Kidney epithelial cell (primary cell): ENCODE data around the gene MRGPRG. TPM values are rescaled to one million over a fixed set of nuclear protein-coding genes. Genes with fewer than 3 reads are reported as not detected.

ENCODE experiments used
- DNase-seq: peaks from one replicate; pipeline ENCODE4 v3.0.0-alpha.2; 2010; ENCODE audit warnings: low read depth
- H3K27me3 ChIP-seq: 2 replicates; pipeline ENCODE4 v1.6.0; 2011; ENCODE audit warnings: low read length; ENCODE audit not compliant: control insufficient read depth, insufficient read depth
- H3K36me3 ChIP-seq: 2 replicates; pipeline ENCODE4 v1.5.1; 2011; ENCODE audit warnings: low read length; ENCODE audit not compliant: control insufficient read depth, insufficient read depth
- H3K4me3 ChIP-seq: 2 replicates; pipeline ENCODE4 v1.5.1; 2011; ENCODE audit warnings: low read depth, mild to moderate bottlenecking, control low read depth, low read length
- CTCF ChIP-seq: IDR thresholded peaks from 2 replicates; pipeline ENCODE4 v1.5.1; 2011; ENCODE audit warnings: mild to moderate bottlenecking, moderate library complexity, low read length, control low read depth, inconsistent platforms; ENCODE audit not compliant: insufficient read depth, poor library complexity, severe bottlenecking
- total RNA-seq: library from RNA; depleted of rRNA; stranded (reverse); fragments of >200 nt; gene quantifications from 2 replicates; pipeline ENCODE4 v1.2.3, GENCODE V29; 2015

MRGPRG gene
- total RNA-seq, 1 donor from 2014 or later: not detected

- Histone ChIP-seq H3K36me3 (no peaks in the 10 kb centered on the region), H3K27me3 (peaks cover 13% of the 10 kb centered on the region), H3K4me3 (no peak overlapping the region)
- TF ChIP-seq CTCF: no peak
- no peak for DNase-seq
Measured at GRCh38 chr11:3237119-3237518, 18.5 kb upstream of the MRGPRG start.

GRCh38 chr11:3234846-3235245, 16.2 kb upstream of the MRGPRG start:
- no peak for DNase-seq
- TF ChIP-seq CTCF: no peak
- no peak overlapping the region for H3K4me3 ChIP-seq
- no peaks in the 10 kb centered on the region for H3K36me3 ChIP-seq
- peaks cover 22% of the 10 kb centered on the region for H3K27me3 ChIP-seq

GRCh38 chr11:3232956-3233355, 14.3 kb upstream of the MRGPRG start:
- Histone ChIP-seq H3K4me3 (no peak overlapping the region), H3K27me3 (peaks cover 24% of the 10 kb centered on the region), H3K36me3 (no peaks in the 10 kb centered on the region)
- TF ChIP-seq CTCF: no peak
- DNase-seq: no peak

- Histone ChIP-seq H3K36me3 (no peaks in the 10 kb centered on the region), H3K27me3 (peaks cover 24% of the 10 kb centered on the region)
- DNase-seq: no peak
Measured at GRCh38 chr11:3231851-3232744, 13.5 kb upstream of the MRGPRG start, which contains the start of gene MRGPRE. MRGPRE (minus strand) TSS chr11:3232417; CDS start chr11:3228799, 3,618 bp downstream.

GRCh38 chr11:3231550-3231850, 12.9 kb upstream of the MRGPRG start:
- Histone ChIP-seq H3K4me3 (no peak overlapping the region), H3K36me3 (no peaks in the 10 kb centered on the region), H3K27me3 (peaks cover 24% of the 10 kb centered on the region)
- no peak for TF ChIP-seq CTCF
- no peak for DNase-seq

More at GRCh38 chr11:3231851-3232744, 13.5 kb upstream of the MRGPRG start, which contains the start of gene MRGPRE:
- no peak within 1 kb of the TSS for H3K4me3 ChIP-seq
- no peak for TF ChIP-seq CTCF
